ENCODE measurements around the gene MYG1. TPM values are rescaled to one million over a fixed set of nuclear protein-coding genes. Genes with fewer than 3 reads are reported as not detected.
A peak's percentile ranks its signal among the peaks of the same experiment; 100 is the strongest.

MYG1 gene
- total and polyA plus RNA-seq, 2 of the 13 experiments (the other 11 are each of a cell fraction or from before 2014, with no cell fraction given): 38.6 to 58.0 TPM

- 0 out of 2 replicates have a peak, but pooled peaks have one; percentile 40 for TF ChIP-seq ZNF430 (CRISPR knock-in tag; IDR thresholded peaks at IDR 0.05)
- no peak for TF ChIP-seq SRSF1 (optimal IDR thresholded peaks at IDR 0.05; ENCODE audit: low read depth, low read length)
- TF ChIP-seq PHF8 (CRISPR knock-in tag; IDR thresholded peaks at IDR 0.05): peak; percentile 90
- TF ChIP-seq ZBTB8A (CRISPR knock-in tag; IDR thresholded peaks at IDR 0.05; ENCODE audit: borderline replicate concordance, low read depth): no peak
- TF ChIP-seq KMT2A (CRISPR knock-in tag; IDR thresholded peaks at IDR 0.05): peak; percentile 62
- TF ChIP-seq HMG20A (CRISPR knock-in tag; IDR thresholded peaks at IDR 0.05; ENCODE audit: borderline replicate concordance): no peak
- TF ChIP-seq HDAC6 (IDR thresholded peaks at IDR 0.05; ENCODE audit: low read depth, low read length): no peak
- no peak for TF ChIP-seq ZNF776 (CRISPR knock-in tag; IDR thresholded peaks at IDR 0.05)
- TF ChIP-seq ZSCAN25 (CRISPR knock-in tag; IDR thresholded peaks at IDR 0.05): no peak
- TF ChIP-seq REL (CRISPR knock-in tag; conservative IDR thresholded peaks at IDR 0.05): no peak
- TF ChIP-seq ZNF605 (CRISPR knock-in tag; IDR thresholded peaks at IDR 0.05): no peak; the same call in 1 of the 2 replicates
- TF ChIP-seq RORA (CRISPR knock-in tag; IDR thresholded peaks at IDR 0.05): no peak
- TF ChIP-seq BRD4 (CRISPR knock-in tag; IDR thresholded peaks at IDR 0.05): no peak
- TF ChIP-seq ZNF850 (CRISPR knock-in tag; conservative IDR thresholded peaks at IDR 0.05): no peak
- no peak for TF ChIP-seq HNRNPH1 (optimal IDR thresholded peaks at IDR 0.05; ENCODE audit: low read depth, low read length)
- peak; percentile 35 for TF ChIP-seq ZBTB38 (CRISPR knock-in tag; IDR thresholded peaks at IDR 0.05)
- TF ChIP-seq TAF1 (CRISPR knock-in tag; IDR thresholded peaks at IDR 0.05): peak; percentile 62; the same call in 1 of the 2 replicates
- TF ChIP-seq GZF1 (CRISPR knock-in tag; IDR thresholded peaks at IDR 0.05): no peak
- TF ChIP-seq SMARCE1 (IDR thresholded peaks at IDR 0.05; ENCODE audit: borderline replicate concordance): no peak
- TF ChIP-seq ZNF17 (CRISPR knock-in tag; IDR thresholded peaks at IDR 0.05): no peak
- no peak for TF ChIP-seq ZFP36L2 (CRISPR knock-in tag; IDR thresholded peaks at IDR 0.05)
- TF ChIP-seq SRSF9 (IDR thresholded peaks at IDR 0.05; ENCODE audit: borderline replicate concordance, insufficient read depth, low read depth, low read length, poor library complexity, severe bottlenecking): no peak
- TF ChIP-seq ATF1 (CRISPR knock-in tag; IDR thresholded peaks at IDR 0.05): peak; percentile 79
- no peak for TF ChIP-seq ZNF567 (CRISPR knock-in tag; IDR thresholded peaks at IDR 0.05; ENCODE audit: borderline replicate concordance)
- TF ChIP-seq TMF1 (CRISPR knock-in tag; IDR thresholded peaks at IDR 0.05; ENCODE audit: low read depth): no peak; the same call in 1 of the 2 replicates
- TF ChIP-seq ZNF619 (CRISPR knock-in tag; IDR thresholded peaks at IDR 0.05): no peak
- TF ChIP-seq TARDBP (CRISPR knock-in tag; IDR thresholded peaks at IDR 0.05): peak; percentile 73; the same call in 1 of the 2 replicates
- TF ChIP-seq ZKSCAN5 (CRISPR knock-in tag; IDR thresholded peaks at IDR 0.05): no peak
- TF ChIP-seq ZSCAN30 (CRISPR knock-in tag; IDR thresholded peaks at IDR 0.05): no peak
- TF ChIP-seq ZNF280D (CRISPR knock-in tag; IDR thresholded peaks at IDR 0.05): peak; percentile 54; the same call in 1 of the 2 replicates
- no peak for TF ChIP-seq CREB3 (CRISPR knock-in tag; IDR thresholded peaks at IDR 0.05)
Observed at GRCh38 chr12:53267999-53268629, 31.4 kb upstream of the MYG1 start, which contains the start of gene ESPL1 (continued).

Measured in HepG2 (cell line).